K562 (cell line): ENCODE measurements around the gene GTPBP6. TPM values are rescaled to one million over a fixed set of nuclear protein-coding genes. Genes with fewer than 3 reads are reported as not detected.

Experiments
- ATAC-seq: fragments of 200-7000 bp; cut with Tn5 transposase; 3 replicates; pipeline ENCODE4 v1.9.1; 2020; ENCODE audit warnings: moderate library complexity
- BruUV-seq: library from RNA; stranded (reverse); fragments of 400-500 nt; replicated peaks from 2 replicates; lab custom pipeline; 2021; lab: Mats Ljungman, UMichigan
- CTCF ChIA-PET: fragments of 300-600 bp; formaldehyde crosslinking; extraction: SDS; loops from one replicate; lab custom pipeline; 2021; ENCODE audit warnings: low intra/inter-chr PET ratio; lab: Yijun Ruan, JAX
- POLR2A ChIA-PET: fragments of 300-600, 350-650 bp; sonication (Branson Sonifier 250); formaldehyde crosslinking; extraction: SDS; loops from one replicate; lab custom pipeline; 2021; ENCODE audit warnings: antibody characterized with exemption, inconsistent platforms; lab: Yijun Ruan, JAX
- DNase-seq, 4 experiments: peaks; one replicate each; pipeline versions ENCODE4 v3.0.0 to v3.0.0-alpha.2; 2011 to 2018; ENCODE audit warnings: low spot score in 3 of 4, mixed read lengths in 3 of 4; ENCODE audit errors: extremely low read depth in 1 of 4
- FAIRE-seq: peaks from 2 replicates; lab custom pipeline; 2011; peaks lifted over from hg19 to GRCh38; lab: Jason Lieb, UNC
- H2AFZ ChIP-seq: 2 replicates; pipeline ENCODE4 v1.6.0; 2011; ENCODE audit warnings: low read depth, low read length, control low read depth, inconsistent platforms
- H3K27ac ChIP-seq: fragments of 200-600 bp; 3 replicates; pipeline ENCODE4 v1.8.0; 2011; ENCODE audit warnings: low read depth, mild to moderate bottlenecking, control low read depth, inconsistent platforms, low read length, moderate library complexity, mixed read lengths; ENCODE audit errors: extremely low read depth
- H3K27me3 ChIP-seq, 2 experiments: fragments of 300-600 bp in 1 of 2; 2 replicates in 1 of 2; 3 replicates in 1 of 2; pipeline versions ENCODE4 v1.6.0 to v1.8.0; 2011; ENCODE audit warnings: inconsistent platforms in 2 of 2, low read length in 2 of 2, mild to moderate bottlenecking in 1 of 2, mixed read lengths in 1 of 2, moderate library complexity in 1 of 2; ENCODE audit not compliant: control insufficient read depth in 2 of 2, insufficient read depth in 2 of 2
- H3K36me3 ChIP-seq: fragments of 300-600 bp; 3 replicates; pipeline ENCODE4 v1.8.0; 2011; ENCODE audit warnings: mild to moderate bottlenecking, low read length, inconsistent platforms; ENCODE audit not compliant: control insufficient read depth, insufficient read depth
- H3K4me1 ChIP-seq, 2 experiments: fragments of 200-600 bp in 1 of 2; replicated peaks in 1 of 2; 2 replicates in 1 of 2; 3 replicates in 1 of 2; pipeline versions ENCODE4 v1.5.1 to v1.8.0; 2011; ENCODE audit warnings: inconsistent platforms in 2 of 2, low read length in 2 of 2, mild to moderate bottlenecking in 1 of 2, mixed read lengths in 1 of 2, moderate library complexity in 1 of 2; ENCODE audit not compliant: control insufficient read depth in 2 of 2, insufficient read depth in 2 of 2
- H3K4me2 ChIP-seq: 2 replicates; pipeline ENCODE4 v1.6.1; 2011; ENCODE audit warnings: low read length, control low read depth, inconsistent platforms, mixed read lengths; ENCODE audit not compliant: insufficient read depth
- H3K4me3 ChIP-seq: fragments of 200-600 bp; sonication (generic), shearing (Covaris generic); 2 replicates; pipeline ENCODE4 v1.5.1; 2016; ENCODE audit warnings: control low read depth, inconsistent platforms
- H3K79me2 ChIP-seq: fragments of 200-600 bp; 3 replicates; pipeline ENCODE4 v1.8.0; 2011; ENCODE audit warnings: low read length, inconsistent platforms; ENCODE audit not compliant: control insufficient read depth, insufficient read depth
- H3K9ac ChIP-seq, 2 experiments: 2 replicates each; pipeline versions ENCODE4 v1.6.0 to v1.6.1; 2011; ENCODE audit warnings: low read depth in 2 of 2, low read length in 2 of 2, control low read depth in 1 of 2, inconsistent platforms in 1 of 2, mild to moderate bottlenecking in 1 of 2, mixed read lengths in 1 of 2; ENCODE audit not compliant: insufficient read depth in 1 of 2
- H3K9me1 ChIP-seq: one replicate; pipeline ENCODE4 v1.6.0; 2011; ENCODE audit warnings: inconsistent platforms, mild to moderate bottlenecking, low read length, moderate library complexity; ENCODE audit not compliant: control insufficient read depth, insufficient read depth
- H3K9me3 ChIP-seq: replicated peaks from 2 replicates; pipeline ENCODE4 v1.5.1; 2011; ENCODE audit warnings: low read depth, low read length, inconsistent platforms; ENCODE audit not compliant: control insufficient read depth, insufficient read depth
- H4K20me1 ChIP-seq: replicated peaks from 2 replicates; pipeline ENCODE4 v1.6.1; 2011; ENCODE audit warnings: low read length, inconsistent platforms, mixed read lengths; ENCODE audit not compliant: control insufficient read depth, insufficient read depth
- HDAC8 ChIP-seq: fragments of 450-650 bp; IDR thresholded peaks from 2 replicates; pipeline ENCODE4 v1.6.1; 2016; ENCODE audit warnings: mild to moderate bottlenecking, missing genetic modification characterization, moderate library complexity, missing compliant biosample characterization
- ID3 ChIP-seq, 2 experiments: fragments of 250-450 bp in 1 of 2; fragments of 450-650 bp in 1 of 2; sonication (Bioruptor Pico) in 1 of 2; IDR thresholded peaks; 2 replicates each; pipeline versions ENCODE4 v1.6.1 to v1.8.0; 2016 to 2021; ENCODE audit warnings: mild to moderate bottlenecking in 2 of 2, moderate library complexity in 2 of 2, missing compliant biosample characterization in 1 of 2, missing genetic modification characterization in 1 of 2
- POLR2G ChIP-seq: fragments of 200-400 bp; formaldehyde crosslinking; IDR thresholded peaks from 2 replicates; pipeline ENCODE4 v1.6.1; 2017; ENCODE audit warnings: low read depth, mild to moderate bottlenecking, antibody characterized with exemption, low read length, moderate library complexity
- STAT5B ChIP-seq: fragments of 250-450 bp; sonication (Bioruptor Pico); IDR thresholded peaks from 2 replicates; pipeline ENCODE4 v1.8.0; 2021; ENCODE audit warnings: mild to moderate bottlenecking, inconsistent platforms
- ZNF12 ChIP-seq: sonication (generic); formaldehyde crosslinking; IDR thresholded peaks from 2 replicates; pipeline ENCODE4 v1.4.0; 2020; ENCODE audit warnings: mild to moderate bottlenecking, missing genetic modification reagents
- WGBS: fragments of 100-300 bp; shearing (Covaris generic); methylation state at CpG from one replicate; pipeline ENCODE4 v1.1.6; 2016; ENCODE audit warnings: low coverage, mixed read lengths; ENCODE audit not compliant: insufficient coverage; ENCODE audit errors: missing lambda C conversion rate; 5-methylcytosine and 5-hydroxymethylcytosine counted together
- in situ Hi-C: fragments of 300-500 bp; cut with MboI; formaldehyde crosslinking; loops from 4 replicates; pipeline ENCODE4 v1.15.0; 2018; ENCODE audit warnings: inconsistent platforms, mixed read lengths
- intact Hi-C: fragments of 100-400 bp; cut with micrococcal nuclease; formaldehyde crosslinking; loops from 2 replicates; pipeline ENCODE4 v1.14.2; 2022
- polyA plus RNA-seq, 8 experiments: library from polyadenylated mRNA; depleted of rRNA in 4 of 8; stranded (reverse) in 5 of 8; unstranded in 3 of 8; fragments of >200 nt; fragmentation: Nextera tagmentation in 2 of 8; fragmentation: Illumina TruSeq in 1 of 8; extraction: Ambion mirVana in 2 of 8; extraction: Trizol in 1 of 8; gene quantifications; 2 replicates each; pipeline versions ENCODE4 v1.2.1 to v1.2.3, GENCODE V29; 2011 to 2014; ENCODE audit warnings: inconsistent platforms in 1 of 8, missing spikeins in 1 of 8
- total RNA-seq, 7 experiments: library from RNA; depleted of rRNA in 6 of 7; stranded (reverse); fragments of >200 nt in 6 of 7; fragmentation: Illumina TruSeq in 2 of 7; extraction: Trizol in 2 of 7; gene quantifications; 2 replicates each; pipeline versions ENCODE4 v1.2.1 to v1.2.3, GENCODE V29; 2011 to 2021; ENCODE audit warnings: low replicate concordance in 1 of 7

GTPBP6 gene
- total and polyA plus RNA-seq, 9 of the 15 experiments (the other 6 are each of a cell fraction or from before 2014, with no cell fraction given): 0.24 to 35.2 (median 8.0) TPM

GRCh38 chrX:331151-331824, 12.7 kb upstream of the GTPBP6 start:
- POLR2A ChIA-PET: no interaction called here
- TF ChIP-seq POLR2G (peak; percentile 35; the same call in 1 of the 2 replicates), STAT5B (CRISPR knock-in tag) (no peak), ZNF12 (CRISPR knock-in tag) (no peak), HDAC8 (tag) (no peak), ID3 (CRISPR knock-in tag; IDR thresholded peaks at IDR 0.05) (no peak), ID3 (tag; IDR thresholded peaks at IDR 0.05) (no peak)
- Histone ChIP-seq H3K9me1 (no peaks in the 10 kb centered on the region), H3K4me3 (no peak overlapping the region), H2AFZ (no peak overlapping the region), H3K79me2 (no peaks in the 10 kb centered on the region), H3K9me3 (no peaks in the 10 kb centered on the region), H3K4me2 (no peak overlapping the region), H3K36me3 (no peaks in the 10 kb centered on the region), H3K27ac (no peak overlapping the region), H4K20me1 (no peaks in the 10 kb centered on the region), H3K27me3 (no peaks in the 10 kb centered on the region), H3K4me1 (peaks cover 0 to 3% of the 10 kb centered on the region in 2 experiments; a peak in 2 of 5 replicates), H3K9ac (no peak overlapping the region)
- no TSS peak for BruUV-seq
- in situ Hi-C loops (no loop called here), intact Hi-C loops (no loop called here)
- DNase-seq: no peak
- FAIRE-seq: no peak
- 68% methylated on average over 15 of the region's 51 CpGs for WGBS
- CTCF ChIA-PET: no interaction called here
- no peak for ATAC-seq
